Measurements from ENCODE around the gene SLC23A2. TPM values are rescaled to one million over a fixed set of nuclear protein-coding genes. Genes with fewer than 3 reads are reported as not detected.
A peak's percentile ranks its signal among the peaks of the same experiment; 100 is the strongest.

The SLC23A2 gene
- total RNA-seq, 6 experiments from 2014 or later: 23.4 to 41.1 (median 30.5) TPM

GRCh38 chr20:4858000-4858399 is 143.3 kb downstream of the SLC23A2 start:
- TF ChIP-seq POLR2A (IDR thresholded peaks at IDR 0.05): no peak
- TF ChIP-seq CTCF (IDR thresholded peaks at IDR 0.05): no peak
- H3K4me3 ChIP-seq: no peak overlapping the region
- no peaks in the 10 kb centered on the region for H3K27me3 ChIP-seq
- peaks cover 0 to 72% (median 17%) of the 10 kb centered on the region in 4 donors for H3K36me3 ChIP-seq
- H3K9me3 ChIP-seq: no peaks in the 10 kb centered on the region
- no CpG with 5 or more reads among the region's 3 CpGs for WGBS (ENCODE audit: insufficient coverage, low coverage, low lambda C conversion rate, missing lambda C conversion rate)
- H3K4me1 ChIP-seq: peaks cover 0 to 16% (median 7%) of the 10 kb centered on the region in 4 donors
- H3K27ac ChIP-seq: no peak overlapping the region
- ATAC-seq: no peak
- intact Hi-C loops (cut with DNase I): no loop called here
- DNase-seq: no peak

DNA sequence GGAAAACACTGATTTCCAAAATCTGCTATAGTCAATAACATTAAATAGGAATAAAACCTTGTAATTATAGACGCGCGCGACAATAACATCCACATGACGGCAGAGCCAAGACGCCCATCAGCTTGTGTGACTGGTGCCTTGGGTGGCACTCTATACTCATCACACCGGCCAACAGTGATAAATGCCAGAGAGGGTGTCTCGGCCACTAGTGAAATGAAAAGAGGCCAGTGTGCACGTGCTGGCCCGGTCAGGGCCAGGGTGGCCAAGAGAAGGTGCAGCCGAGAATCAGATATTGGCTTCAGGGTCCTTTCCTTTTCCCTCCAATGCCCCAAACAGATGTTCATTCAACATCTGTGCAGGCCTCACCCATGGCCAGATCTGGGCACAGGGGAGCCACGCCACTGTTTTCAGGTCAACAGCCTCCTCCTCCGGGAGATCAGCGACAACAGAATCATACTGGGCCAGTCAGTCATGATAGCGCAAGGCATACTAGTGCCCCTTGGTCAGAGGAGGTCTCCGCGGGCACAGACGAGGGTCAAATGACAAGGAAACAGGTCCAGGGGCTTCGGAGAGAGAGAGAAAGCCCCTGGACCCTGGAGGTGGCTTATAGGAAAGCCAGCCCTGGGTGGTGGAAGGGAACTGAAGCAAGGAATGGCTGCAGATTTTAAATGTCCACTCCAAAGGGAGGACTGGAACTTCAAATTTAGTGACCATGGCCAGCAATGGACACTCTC is 145.1 kb downstream of the SLC23A2 start:
- ATAC-seq: peak; percentile 26 to 73 (median 42)

GRCh38 chr20:4855555-4855954 is 145.8 kb downstream of the SLC23A2 start:
- DNase-seq: peak; percentile 82 to 90 (median 90)
- ATAC-seq: peak; percentile 82 to 91 (median 84)
- intact Hi-C loops (cut with DNase I): no loop called here

More for the DNA sequence above, 145.1 kb downstream of the SLC23A2 start:
- Histone ChIP-seq H3K9me3 (no peaks in the 10 kb centered on the region), H3K27ac (peak overlapping the region in 2 of 3 donors; percentile 51 to 67), H3K4me1 (peaks cover 0 to 16% (median 7%) of the 10 kb centered on the region in 4 donors), H3K27me3 (no peaks in the 10 kb centered on the region), H3K36me3 (peaks cover 0 to 54% (median 10%) of the 10 kb centered on the region in 4 donors), H3K4me3 (no peak overlapping the region)
- 91% methylated on average over 9 of the region's 19 CpGs for WGBS (ENCODE audit: insufficient coverage, low coverage, low lambda C conversion rate, missing lambda C conversion rate)
- DNase-seq: no peak
- intact Hi-C loops (cut with DNase I): no loop called here
- TF ChIP-seq CTCF (IDR thresholded peaks at IDR 0.05) (no peak), POLR2A (IDR thresholded peaks at IDR 0.05) (no peak)

DNA sequence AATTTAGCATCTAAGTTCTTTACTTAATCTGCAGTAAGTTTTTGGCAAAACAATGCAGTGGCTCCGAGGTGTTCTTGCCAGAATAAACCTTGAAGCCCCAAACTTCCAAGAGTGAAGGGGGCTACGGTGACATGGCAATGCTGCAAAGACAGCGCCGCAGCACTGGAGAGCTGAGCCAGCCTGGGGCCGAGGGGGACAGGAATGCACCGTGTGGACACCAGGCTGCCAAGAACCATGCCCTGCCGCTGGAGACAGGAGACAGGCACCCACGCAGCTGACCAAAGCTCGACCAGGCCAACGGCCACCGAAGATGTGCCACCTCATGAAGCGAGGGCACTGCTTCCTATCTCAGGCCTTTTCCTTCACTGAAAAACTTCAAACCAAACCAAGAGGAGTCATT is 146.2 kb downstream of the SLC23A2 start:
- ATAC-seq (peak; percentile 8 to 20 (median 12)), DNase-seq (no peak)
- Histone ChIP-seq H3K36me3 (peaks cover 0 to 44% (median 8%) of the 10 kb centered on the region in 4 donors), H3K4me1 (peaks cover 0 to 16% (median 7%) of the 10 kb centered on the region in 4 donors), H3K4me3 (no peak overlapping the region), H3K27me3 (no peaks in the 10 kb centered on the region), H3K9me3 (no peaks in the 10 kb centered on the region), H3K27ac (peak overlapping the region in 1 of 3 donors; percentile 51)
- TF ChIP-seq POLR2A (IDR thresholded peaks at IDR 0.05) (no peak), CTCF (IDR thresholded peaks at IDR 0.05) (no peak)
- intact Hi-C loops (cut with DNase I): no loop called here
- 51% methylated on average over 5 of the region's 12 CpGs for WGBS (ENCODE audit: insufficient coverage, low coverage, low lambda C conversion rate, missing lambda C conversion rate)

More at GRCh38 chr20:4855555-4855954, 145.8 kb downstream of the SLC23A2 start:
- peaks cover 0 to 49% (median 8%) of the 10 kb centered on the region in 4 donors for H3K36me3 ChIP-seq
- H3K4me3 ChIP-seq: no peak overlapping the region
- no peaks in the 10 kb centered on the region for H3K27me3 ChIP-seq
- peak overlapping the region in 2 of 3 donors; percentile 51 to 67 for H3K27ac ChIP-seq
- TF ChIP-seq POLR2A (IDR thresholded peaks at IDR 0.05) (no peak), CTCF (IDR thresholded peaks at IDR 0.05) (no peak)
- WGBS (ENCODE audit: insufficient coverage, low coverage, low lambda C conversion rate, missing lambda C conversion rate): 34% methylated on average over 14 of the region's 14 CpGs
- peaks cover 0 to 16% (median 7%) of the 10 kb centered on the region in 4 donors for H3K4me1 ChIP-seq
- no peaks in the 10 kb centered on the region for H3K9me3 ChIP-seq
